HCT116 (cell line): ENCODE results near the gene GJC1. TPM values are rescaled to one million over a fixed set of nuclear protein-coding genes. Genes with fewer than 3 reads are reported as not detected.

Experiments
- ATAC-seq: fragments of 200-7000 bp; cut with Tn5 transposase; 2 replicates; pipeline ENCODE4 v1.9.1; 2020; ENCODE audit warnings: mild to moderate bottlenecking, moderate library complexity
- BruUV-seq: library from RNA; stranded (reverse); fragments of 400-500 nt; replicated peaks from 2 replicates; lab custom pipeline; 2021; lab: Mats Ljungman, UMichigan
- CTCF ChIA-PET: fragments of 300-600 bp; sonication (Branson Sonifier 250); formaldehyde crosslinking; loops from one replicate; lab custom pipeline; 2021; ENCODE audit warnings: antibody characterized with exemption; lab: Charles Lee
- POLR2A ChIA-PET: fragments of 300-600, 350-600 bp; sonication (Branson Sonifier 250); formaldehyde crosslinking; loops from one replicate; lab custom pipeline; 2021; ENCODE audit warnings: antibody characterized with exemption; lab: Charles Lee
- RAD21 ChIA-PET, 2 experiments: fragments of 300-600 bp; sonication (Branson Sonifier 250); formaldehyde crosslinking; loops; one replicate each; lab custom pipeline; 2023; ENCODE audit warnings: low total read pairs in 2 of 2; ENCODE audit not compliant: uncharacterized antibody in 2 of 2, unreplicated experiment in 2 of 2, low non-redundant PET in 1 of 2; lab: Charles Lee
- DNase-seq: peaks from one replicate; pipeline ENCODE4 v3.0.0-alpha.2; 2010; ENCODE audit warnings: low read depth, low spot score
- H2AFZ ChIP-seq: fragments of 200-600 bp; shearing (Covaris generic), sonication (generic); 2 replicates; pipeline ENCODE4 v1.6.1; 2017; ENCODE audit warnings: low read depth, mixed run types, mixed read lengths, antibody characterized with exemption, low read length; ENCODE audit not compliant: poor library complexity, severe bottlenecking
- H3K27ac ChIP-seq: 2 replicates; pipeline ENCODE4 v1.5.1; 2012; ENCODE audit warnings: low read depth, low read length
- H3K27me3 ChIP-seq: fragments of 200-600 bp; sonication (generic); 2 replicates; pipeline ENCODE4 v1.6.1; 2016; ENCODE audit warnings: mixed run types, low read length, mixed read lengths; ENCODE audit not compliant: insufficient read depth
- H3K36me3 ChIP-seq, 2 experiments: fragments of 200-500 bp in 1 of 2; fragments of 200-600 bp in 1 of 2; sonication (Bioruptor generic) in 1 of 2; sonication (generic) in 1 of 2; 2 replicates each; pipeline versions ENCODE4 v1.5.1 to v1.6.1; 2014 to 2016; ENCODE audit warnings: low read length in 2 of 2, inconsistent platforms in 1 of 2, mixed read lengths in 1 of 2, mixed run types in 1 of 2; ENCODE audit not compliant: insufficient read depth in 2 of 2, control insufficient read depth in 1 of 2
- H3K4me1 ChIP-seq, 2 experiments: fragments of 200-600 bp in 1 of 2; sonication (generic) in 1 of 2; 2 replicates each; pipeline versions ENCODE4 v1.5.1 to v1.6.1; 2012 to 2017; ENCODE audit warnings: low read length in 2 of 2, inconsistent platforms in 1 of 2, mild to moderate bottlenecking in 1 of 2, mixed read lengths in 1 of 2, mixed run types in 1 of 2, moderate library complexity in 1 of 2; ENCODE audit not compliant: insufficient read depth in 2 of 2, control insufficient read depth in 1 of 2
- H3K4me2 ChIP-seq: fragments of 200-600 bp; sonication (generic); 2 replicates; pipeline ENCODE4 v1.6.1; 2017; ENCODE audit warnings: mixed run types, low read length, mixed read lengths
- H3K4me3 ChIP-seq, 2 experiments: fragments of 200-600 bp in 1 of 2; sonication (generic) in 1 of 2; replicated peaks in 1 of 2; 2 replicates each; pipeline ENCODE4 v1.5.1; 2011 to 2016; ENCODE audit warnings: low read length in 2 of 2, control low read depth in 1 of 2, low read depth in 1 of 2, mild to moderate bottlenecking in 1 of 2, mixed read lengths in 1 of 2, mixed run types in 1 of 2
- H3K79me2 ChIP-seq: fragments of 200-600 bp; sonication (generic); 2 replicates; pipeline ENCODE4 v1.6.1; 2017; ENCODE audit warnings: mild to moderate bottlenecking, mixed run types, low read length, moderate library complexity, mixed read lengths; ENCODE audit not compliant: insufficient read depth
- H3K9ac ChIP-seq: fragments of 200-600 bp; sonication (generic); 2 replicates; pipeline ENCODE4 v1.6.1; 2016; ENCODE audit warnings: low read length, mixed read lengths
- H3K9me2 ChIP-seq: fragments of 200-600 bp; sonication (generic), shearing (Covaris generic); 2 replicates; pipeline ENCODE4 v1.6.1; 2017; ENCODE audit warnings: mixed run types, mild to moderate bottlenecking, moderate library complexity; ENCODE audit not compliant: insufficient read depth
- H3K9me3 ChIP-seq, 2 experiments: fragments of 200-500 bp in 1 of 2; fragments of 200-600 bp in 1 of 2; sonication (Bioruptor generic) in 1 of 2; sonication (generic) in 1 of 2; 2 replicates each; pipeline ENCODE4 v1.6.1; 2014 to 2017; ENCODE audit warnings: low read length in 2 of 2, mixed read lengths in 2 of 2, inconsistent platforms in 1 of 2, low read depth in 1 of 2, mild to moderate bottlenecking in 1 of 2, mixed run types in 1 of 2, moderate library complexity in 1 of 2; ENCODE audit not compliant: control insufficient read depth in 1 of 2, insufficient read depth in 1 of 2
- H4K20me1 ChIP-seq: fragments of 200-600 bp; sonication (generic), shearing (Covaris generic); 2 replicates; pipeline ENCODE4 v1.6.1; 2017; ENCODE audit warnings: mixed run types, mild to moderate bottlenecking, moderate library complexity; ENCODE audit not compliant: insufficient read depth
- ATF3 ChIP-seq: IDR thresholded peaks from 2 replicates; pipeline ENCODE4 v1.6.1; 2012
- CEBPB ChIP-seq: IDR thresholded peaks from 2 replicates; pipeline ENCODE4 v1.6.1; 2012; ENCODE audit warnings: low read depth
- CTCF ChIP-seq, 3 experiments: fragments of 200-600 bp in 1 of 3; sonication (generic) in 1 of 3; IDR thresholded peaks in 2 of 3; conservative IDR thresholded peaks in 1 of 3; 2 replicates each; pipeline ENCODE4 v1.5.1; 2012 to 2017; ENCODE audit warnings: low read depth in 2 of 3, low read length in 2 of 3, antibody characterized with exemption in 1 of 3, borderline replicate concordance in 1 of 3, control low read depth in 1 of 3, mild to moderate bottlenecking in 1 of 3, mixed read lengths in 1 of 3, mixed run types in 1 of 3, moderate library complexity in 1 of 3; ENCODE audit not compliant: insufficient read depth in 1 of 3
- EGR1 ChIP-seq: IDR thresholded peaks from 2 replicates; pipeline ENCODE4 v1.6.1; 2012; ENCODE audit warnings: low read depth
- EZH2 ChIP-seq: fragments of 200-600 bp; sonication (generic); IDR thresholded peaks from 2 replicates; pipeline ENCODE4 v1.6.1; 2017; ENCODE audit warnings: antibody characterized with exemption, mixed run types
- EZH2phosphoT487 ChIP-seq: fragments of 200-600 bp; IDR thresholded peaks from 2 replicates; pipeline ENCODE4 v1.6.1; 2018; ENCODE audit warnings: antibody characterized with exemption, borderline replicate concordance
- MAX ChIP-seq: IDR thresholded peaks from 2 replicates; pipeline ENCODE4 v1.6.1; 2012
- POLR2AphosphoS5 ChIP-seq: IDR thresholded peaks from 2 replicates; pipeline ENCODE4 v1.6.1; 2011; ENCODE audit warnings: mild to moderate bottlenecking, low read depth, low read length, moderate library complexity
- REST ChIP-seq: IDR thresholded peaks from 2 replicates; pipeline ENCODE4 v1.6.1; 2012; ENCODE audit warnings: low read depth
- SIN3A ChIP-seq: IDR thresholded peaks from 2 replicates; pipeline ENCODE4 v1.6.1; 2012; ENCODE audit warnings: low read depth
- SRF ChIP-seq: IDR thresholded peaks from 2 replicates; pipeline ENCODE4 v1.6.1; 2012; ENCODE audit warnings: low read depth
- TCF7L2 ChIP-seq: IDR thresholded peaks from 2 replicates; pipeline ENCODE4 v1.7.0; 2011; ENCODE audit warnings: borderline replicate concordance, inconsistent platforms; ENCODE audit not compliant: insufficient read depth, insufficient read length; ENCODE audit errors: extremely low read depth
- YY1 ChIP-seq: IDR thresholded peaks from 2 replicates; pipeline ENCODE4 v1.6.1; 2011; ENCODE audit warnings: low read length, low read depth, moderate library complexity, mild to moderate bottlenecking; ENCODE audit not compliant: insufficient replicate concordance; ENCODE audit errors: extremely low read depth
- ZBTB33 ChIP-seq: IDR thresholded peaks from 2 replicates; pipeline ENCODE4 v1.6.1; 2011; ENCODE audit warnings: mild to moderate bottlenecking, low read length, moderate library complexity; ENCODE audit not compliant: insufficient replicate concordance; ENCODE audit errors: extremely low read depth
- ZFX ChIP-seq: fragments of 450-650 bp; IDR thresholded peaks from 2 replicates; pipeline ENCODE4 v1.6.1; 2017
- intact Hi-C: fragments of 100-400 bp; cut with micrococcal nuclease; formaldehyde crosslinking; loops from 2 replicates; pipeline ENCODE4 v1.10.0; 2022
- total RNA-seq: library from RNA; stranded (reverse); gene quantifications from one replicate; pipeline ENCODE4 v1.2.1, GENCODE V29; 2021; ENCODE audit not compliant: unreplicated experiment

GJC1 gene
- total RNA-seq, 1 experiment from 2014 or later, result 62.4 TPM

- no peak for TF ChIP-seq POLR2AphosphoS5
- TF ChIP-seq EZH2phosphoT487, result no peak
- no peak for TF ChIP-seq EGR1
- TF ChIP-seq CTCF (IDR thresholded peaks at IDR 0.05 in 2 of 3, conservative IDR thresholded peaks at IDR 0.05 in 1 of 3; ENCODE audit: borderline replicate concordance in 1 of 3, insufficient read depth in 1 of 3, low read depth in 2 of 3, low read length in 2 of 3), result no peak
- no peak for TF ChIP-seq CEBPB
- no peak for TF ChIP-seq EZH2
- TF ChIP-seq YY1, result no peak
- TF ChIP-seq SRF, result no peak
- TF ChIP-seq, all 23 proteins: peak for 0
These were observed 49.1 kb downstream of the GJC1 start (continued) for GRCh38 chr17:44780845-44781480.

GRCh38 chr17:44780161-44780560 lies 49.9 kb downstream of the GJC1 start:
- Histone ChIP-seq H2AFZ (no peak overlapping the region), H3K27ac (no peak overlapping the region), H4K20me1 (no peaks in the 10 kb centered on the region), H3K9ac (peak overlapping the region; percentile 42; the same call in 1 of the 2 replicates), H3K9me2 (no peaks in the 10 kb centered on the region), H3K4me2 (no peak overlapping the region), H3K36me3 (no peaks in the 10 kb centered on the region), H3K9me3 (no peaks in the 10 kb centered on the region), H3K4me3 (no peak overlapping the region), H3K4me1 (peaks cover 3 to 35% of the 10 kb centered on the region in 2 experiments; a peak in 3 of 4 replicates), H3K79me2 (no peaks in the 10 kb centered on the region), H3K27me3 (no peaks in the 10 kb centered on the region)
- ChIA-PET POLR2A (interaction anchor here (0.6 kb wide), 1 partner anchor 30 kb away, joined by 3 read pairs; no protein-coding TSS in a partner anchor), CTCF (interaction anchor here (1.4 to 5.3 kb wide), 7 partner anchors 14 to 99 kb away, joined by 7 to 52 read pairs (median 12); no protein-coding TSS in a partner anchor), RAD21 (interaction anchor here in 1 of 2 experiments (1.0 kb wide), 1 partner anchor 86 kb away, joined by 4 read pairs; no protein-coding TSS in a partner anchor)
- DNase-seq, result no peak
- ATAC-seq, result no peak
- no TSS peak for BruUV-seq
- intact Hi-C loops, result no loop called here
- TF ChIP-seq ZBTB33, result no peak
- TF ChIP-seq SRF, result no peak
- TF ChIP-seq SIN3A, result no peak
- TF ChIP-seq MAX, result no peak
- TF ChIP-seq ZFX, result no peak
- no peak for TF ChIP-seq REST
- no peak for TF ChIP-seq TCF7L2
- TF ChIP-seq CEBPB, result no peak
- no peak for TF ChIP-seq YY1
- TF ChIP-seq EGR1, result no peak
- TF ChIP-seq EZH2, result no peak
- TF ChIP-seq ATF3, result no peak
